Fibroblast of the aortic adventitia (primary cell): Measurements from ENCODE around the gene RPAP3. TPM values are rescaled to one million over a fixed set of nuclear protein-coding genes. Genes with fewer than 3 reads are reported as not detected.
A peak's percentile ranks its signal among the peaks of the same experiment; 100 is the strongest.
"Not testable (repeated sequence)": the region's sequence is repeated elsewhere in the genome, so short reads cannot be mapped to it uniquely, and the experiment has no call there.

ENCODE experiments used
- DNase-seq: peaks from one replicate; pipeline ENCODE4 v3.0.0-alpha.2; 2010; ENCODE audit warnings: low read depth
- H3K4me3 ChIP-seq: 2 replicates; pipeline ENCODE4 v1.5.1; 2011; ENCODE audit warnings: low read depth, mild to moderate bottlenecking, control low read depth, low read length, moderate library complexity
- CTCF ChIP-seq: IDR thresholded peaks from 2 replicates; pipeline ENCODE4 v1.5.1; 2011; ENCODE audit warnings: mild to moderate bottlenecking, low read length, control low read depth, inconsistent platforms; ENCODE audit not compliant: insufficient read depth
- total RNA-seq: library from RNA; depleted of rRNA; stranded (reverse); fragments of >200 nt; gene quantifications from 2 replicates; pipeline ENCODE4 v1.2.3, GENCODE V29; 2012; ENCODE audit warnings: low replicate concordance

RPAP3 gene
- total RNA-seq, 1 donor, result 25.7 TPM

- DNase-seq, result peak; percentile 20
- TF ChIP-seq CTCF, result peak; percentile 63
- H3K4me3 ChIP-seq, result no peak overlapping the region
These were observed 68.7 kb downstream of the RPAP3 start for GRCh38 chr12:47636908-47637780.

- DNase-seq, H3K4me3 ChIP-seq: not testable (repeated sequence)
These were observed 70.1 kb downstream of the RPAP3 start for GRCh38 chr12:47635770-47636169.

- no peak for DNase-seq
- no peak overlapping the region for H3K4me3 ChIP-seq
- no peak for TF ChIP-seq CTCF
These were observed 71.7 kb downstream of the RPAP3 start for GRCh38 chr12:47634127-47634526.

GRCh38 chr12:47621960-47622359 lies 83.9 kb downstream of the RPAP3 start:
- H3K4me3 ChIP-seq, result no peak overlapping the region
- no peak for DNase-seq
- TF ChIP-seq CTCF, result no peak

GRCh38 chr12:47617476-47617875 lies 88.4 kb downstream of the RPAP3 start:
- H3K4me3 ChIP-seq, result no peak overlapping the region
- no peak for TF ChIP-seq CTCF
- DNase-seq, result no peak

- no peak for TF ChIP-seq CTCF
- H3K4me3 ChIP-seq, result no peak overlapping the region
- peak; percentile 15 for DNase-seq
These were observed 89.4 kb downstream of the RPAP3 start for GRCh38 chr12:47616440-47616839.

- no peak for DNase-seq
- TF ChIP-seq CTCF, result no peak
- H3K4me3 ChIP-seq, result no peak overlapping the region
These were observed 90.1 kb downstream of the RPAP3 start for GRCh38 chr12:47615711-47616110.
